ENCODE measurements around the gene GRM8.

- TF ChIP-seq EZH2 (IDR thresholded peaks at IDR 0.05; ENCODE audit: borderline replicate concordance, insufficient read depth, low read length, poor library complexity, severe bottlenecking), result no peak
- TF ChIP-seq, protein P1, sequence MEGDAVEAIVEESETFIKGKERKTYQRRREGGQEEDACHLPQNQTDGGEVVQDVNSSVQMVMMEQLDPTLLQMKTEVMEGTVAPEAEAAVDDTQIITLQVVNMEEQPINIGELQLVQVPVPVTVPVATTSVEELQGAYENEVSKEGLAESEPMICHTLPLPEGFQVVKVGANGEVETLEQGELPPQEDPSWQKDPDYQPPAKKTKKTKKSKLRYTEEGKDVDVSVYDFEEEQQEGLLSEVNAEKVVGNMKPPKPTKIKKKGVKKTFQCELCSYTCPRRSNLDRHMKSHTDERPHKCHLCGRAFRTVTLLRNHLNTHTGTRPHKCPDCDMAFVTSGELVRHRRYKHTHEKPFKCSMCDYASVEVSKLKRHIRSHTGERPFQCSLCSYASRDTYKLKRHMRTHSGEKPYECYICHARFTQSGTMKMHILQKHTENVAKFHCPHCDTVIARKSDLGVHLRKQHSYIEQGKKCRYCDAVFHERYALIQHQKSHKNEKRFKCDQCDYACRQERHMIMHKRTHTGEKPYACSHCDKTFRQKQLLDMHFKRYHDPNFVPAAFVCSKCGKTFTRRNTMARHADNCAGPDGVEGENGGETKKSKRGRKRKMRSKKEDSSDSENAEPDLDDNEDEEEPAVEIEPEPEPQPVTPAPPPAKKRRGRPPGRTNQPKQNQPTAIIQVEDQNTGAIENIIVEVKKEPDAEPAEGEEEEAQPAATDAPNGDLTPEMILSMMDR (IDR thresholded peaks at IDR 0.05; ENCODE audit: poor library complexity, severe bottlenecking), result no peak
- no peak for TF ChIP-seq TAF1 (IDR thresholded peaks at IDR 0.05; ENCODE audit: low read depth)
Measured at GRCh38 chr7:126462405-126462804, 790.3 kb downstream of the GRM8 start.

Data from neural cell (in vitro differentiated cells).